ENCODE measurements around the gene NBAS.
A peak's percentile ranks its signal among the peaks of the same experiment; 100 is the strongest.

NBAS gene

DNA sequence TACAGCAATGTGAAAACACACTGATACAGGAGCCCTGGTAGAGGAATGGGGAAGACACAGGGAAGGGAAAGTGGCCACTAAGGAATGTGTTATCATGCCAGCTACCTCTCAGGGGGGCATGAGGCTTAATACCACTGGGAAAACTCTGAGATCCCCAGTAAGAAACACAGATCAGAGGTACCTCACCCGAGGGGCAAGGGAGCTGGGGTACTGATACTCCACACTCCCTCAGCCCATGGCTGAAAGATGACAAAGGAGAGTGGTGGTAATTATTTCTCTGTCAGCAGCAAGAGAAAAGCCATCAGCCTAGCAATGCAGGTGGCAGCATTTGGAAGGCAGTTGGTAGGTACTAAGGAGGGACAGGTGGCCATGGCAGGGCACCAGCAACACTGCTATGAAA lies 434.8 kb downstream of the NBAS start:
- DNase-seq (ENCODE audit: low spot score): no peak

DNA sequence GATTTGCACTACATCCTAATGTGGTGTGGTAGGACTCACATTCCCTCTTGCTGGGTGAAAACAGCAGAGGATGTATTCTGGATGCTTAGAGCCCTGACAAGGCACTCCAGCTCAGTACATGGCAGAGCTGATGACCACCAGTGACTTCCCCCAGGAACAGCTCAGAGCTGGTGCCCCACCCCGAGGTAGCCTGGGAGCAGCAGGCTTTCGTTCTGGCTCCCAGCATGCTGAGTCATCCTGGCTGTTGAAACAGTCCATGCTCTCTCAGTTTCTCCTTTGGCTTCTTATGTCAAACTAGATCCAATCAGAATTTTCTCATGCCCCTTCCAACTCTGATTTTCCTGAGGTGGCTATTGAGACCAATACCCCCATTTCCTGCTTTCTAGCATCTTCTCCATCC lies 438.2 kb downstream of the NBAS start:
- peak; percentile 26 for DNase-seq (ENCODE audit: low spot score)

DNA sequence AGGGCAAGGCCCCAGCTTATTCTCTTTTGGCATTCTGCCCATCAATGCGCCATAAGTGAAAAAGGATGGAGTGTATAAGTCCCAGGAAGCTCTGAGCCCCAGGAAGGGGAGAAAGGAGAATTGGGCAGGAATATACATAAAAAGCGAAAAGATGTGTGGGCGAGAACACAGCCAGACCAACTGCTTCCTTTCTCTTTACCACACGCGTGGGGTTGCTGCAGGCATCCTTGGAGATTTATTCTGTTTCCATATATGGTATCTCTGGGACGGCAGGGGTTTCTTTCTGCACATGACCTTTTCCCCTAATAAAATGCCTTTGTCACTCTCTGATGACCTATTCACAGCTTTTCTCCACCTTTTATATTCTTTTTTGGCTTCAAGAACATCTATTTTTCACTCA lies 440.5 kb downstream of the NBAS start:
- DNase-seq (ENCODE audit: low spot score): no peak

DNA sequence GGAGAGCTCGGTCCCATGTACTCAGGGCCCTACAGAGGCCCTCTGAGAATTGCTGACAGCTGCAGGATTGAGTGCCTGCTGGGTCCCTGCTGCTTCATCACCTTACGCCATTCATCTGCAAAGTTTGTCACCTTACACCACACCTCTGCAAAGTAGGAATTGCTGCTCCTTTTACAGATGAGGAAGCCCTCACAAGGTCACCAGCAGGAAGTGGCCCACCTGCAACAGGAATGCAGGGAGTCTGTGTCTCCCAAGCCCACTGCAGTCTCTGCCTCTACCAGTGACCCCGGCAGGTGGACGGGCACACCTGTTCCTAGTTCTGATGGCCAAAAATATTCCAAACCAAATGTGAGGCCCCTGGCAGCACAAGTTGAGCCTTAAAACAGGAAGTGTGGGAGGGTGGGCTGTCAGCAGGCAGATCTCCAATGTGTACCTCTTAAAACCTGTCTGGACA lies 441.4 kb downstream of the NBAS start:
- no peak for DNase-seq (ENCODE audit: low spot score)

DNA sequence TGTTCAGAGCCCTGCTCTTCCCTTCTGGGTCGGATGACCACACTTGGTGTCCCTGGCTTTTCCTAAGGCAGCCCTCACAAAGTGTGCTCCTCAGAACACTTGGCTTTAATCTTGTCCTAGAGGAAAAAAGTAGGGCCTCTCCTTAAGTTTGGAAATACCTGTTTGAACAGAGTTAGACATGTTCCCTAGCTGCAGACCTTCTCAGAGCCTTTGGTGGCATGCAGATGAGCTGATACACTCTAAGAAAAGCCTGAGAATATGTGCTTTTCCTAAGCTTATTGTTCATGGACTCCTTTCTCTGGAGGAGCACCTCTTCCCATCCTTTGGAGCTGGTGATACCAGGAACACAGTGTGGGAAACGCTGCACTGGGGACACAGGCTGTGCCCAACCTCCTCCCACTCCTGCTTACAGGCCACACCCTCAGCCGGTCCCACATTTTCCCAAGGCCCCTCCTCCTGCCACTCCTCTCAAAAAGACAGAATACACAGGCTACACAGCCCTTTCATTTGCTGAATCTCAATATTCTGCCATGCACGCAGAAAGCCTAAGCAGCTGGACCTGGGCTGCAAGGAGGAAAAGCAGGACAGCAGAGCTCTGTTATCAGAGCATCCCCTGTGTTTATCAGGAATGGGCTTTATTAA lies 443.6 kb downstream of the NBAS start:
- DNase-seq (ENCODE audit: low spot score): no peak

All from GM03348 (cell line).